ENCODE data around the gene SMIM5. TPM values are rescaled to one million over a fixed set of nuclear protein-coding genes. Genes with fewer than 3 reads are reported as not detected.

The SMIM5 gene
- total RNA-seq, 1 experiment from 2014 or later, result 0.20 TPM

- CTCF ChIA-PET, result interaction anchor here (0.7 to 1.7 kb wide), 2 partner anchors 119 to 128 kb away, joined by 4 read pairs; no protein-coding TSS in a partner anchor
- no peak overlapping the region for H3K27ac Mint-ChIP-seq (ENCODE audit: unreplicated experiment)
- H3K36me3 Mint-ChIP-seq (ENCODE audit: insufficient read depth, unreplicated experiment), result peaks cover 26% of the 10 kb centered on the region
- no TSS peak for BruUV-seq (replicated peaks)
- H3K4me1 ChIP-seq, result peaks cover 7% of the 10 kb centered on the region
- peaks cover 7% of the 10 kb centered on the region for H3K36me3 ChIP-seq (ENCODE audit: control insufficient read depth, insufficient read depth, low read length)
- H3K4me1 Mint-ChIP-seq (ENCODE audit: low read depth, unreplicated experiment), result peaks cover 4% of the 10 kb centered on the region
- POLR2A ChIA-PET, result interaction anchor here (0.6 to 0.9 kb wide), 2 partner anchors 152 to 157 kb away, joined by 3 to 4 read pairs; no protein-coding TSS in a partner anchor
- H3K9me3 Mint-ChIP-seq (ENCODE audit: unreplicated experiment), result no peaks in the 10 kb centered on the region
- TF ChIP-seq, protein P1, sequence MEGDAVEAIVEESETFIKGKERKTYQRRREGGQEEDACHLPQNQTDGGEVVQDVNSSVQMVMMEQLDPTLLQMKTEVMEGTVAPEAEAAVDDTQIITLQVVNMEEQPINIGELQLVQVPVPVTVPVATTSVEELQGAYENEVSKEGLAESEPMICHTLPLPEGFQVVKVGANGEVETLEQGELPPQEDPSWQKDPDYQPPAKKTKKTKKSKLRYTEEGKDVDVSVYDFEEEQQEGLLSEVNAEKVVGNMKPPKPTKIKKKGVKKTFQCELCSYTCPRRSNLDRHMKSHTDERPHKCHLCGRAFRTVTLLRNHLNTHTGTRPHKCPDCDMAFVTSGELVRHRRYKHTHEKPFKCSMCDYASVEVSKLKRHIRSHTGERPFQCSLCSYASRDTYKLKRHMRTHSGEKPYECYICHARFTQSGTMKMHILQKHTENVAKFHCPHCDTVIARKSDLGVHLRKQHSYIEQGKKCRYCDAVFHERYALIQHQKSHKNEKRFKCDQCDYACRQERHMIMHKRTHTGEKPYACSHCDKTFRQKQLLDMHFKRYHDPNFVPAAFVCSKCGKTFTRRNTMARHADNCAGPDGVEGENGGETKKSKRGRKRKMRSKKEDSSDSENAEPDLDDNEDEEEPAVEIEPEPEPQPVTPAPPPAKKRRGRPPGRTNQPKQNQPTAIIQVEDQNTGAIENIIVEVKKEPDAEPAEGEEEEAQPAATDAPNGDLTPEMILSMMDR (IDR thresholded peaks at IDR 0.05; ENCODE audit: insufficient read depth in 1 of 2, low read depth in 1 of 2, low read length in 1 of 2, severe bottlenecking in 1 of 2, unreplicated experiment in 1 of 2), result no peak
- intact Hi-C loops (cut with micrococcal nuclease; ENCODE audit: unreplicated experiment), result no loop called here
- no peak for DNase-seq
- H3K27me3 Mint-ChIP-seq (ENCODE audit: insufficient read depth, unreplicated experiment), result no peaks in the 10 kb centered on the region
- no peaks in the 10 kb centered on the region for H3K9me3 ChIP-seq
- no peaks in the 10 kb centered on the region for H3K27me3 ChIP-seq (replicated peaks; ENCODE audit: control insufficient read depth, insufficient read depth, low read length)
- H3K4me3 Mint-ChIP-seq (ENCODE audit: unreplicated experiment), result no peak overlapping the region
- H3K4me3 ChIP-seq (ENCODE audit: low read depth, low read length), result no peak overlapping the region
Measured at GRCh38 chr17:75628425-75628824, 4.8 kb upstream of the SMIM5 start.

GRCh38 chr17:75629157-75629556, 4.1 kb upstream of the SMIM5 start:
- no peak overlapping the region for H3K4me3 ChIP-seq (ENCODE audit: low read depth, low read length)

DNA sequence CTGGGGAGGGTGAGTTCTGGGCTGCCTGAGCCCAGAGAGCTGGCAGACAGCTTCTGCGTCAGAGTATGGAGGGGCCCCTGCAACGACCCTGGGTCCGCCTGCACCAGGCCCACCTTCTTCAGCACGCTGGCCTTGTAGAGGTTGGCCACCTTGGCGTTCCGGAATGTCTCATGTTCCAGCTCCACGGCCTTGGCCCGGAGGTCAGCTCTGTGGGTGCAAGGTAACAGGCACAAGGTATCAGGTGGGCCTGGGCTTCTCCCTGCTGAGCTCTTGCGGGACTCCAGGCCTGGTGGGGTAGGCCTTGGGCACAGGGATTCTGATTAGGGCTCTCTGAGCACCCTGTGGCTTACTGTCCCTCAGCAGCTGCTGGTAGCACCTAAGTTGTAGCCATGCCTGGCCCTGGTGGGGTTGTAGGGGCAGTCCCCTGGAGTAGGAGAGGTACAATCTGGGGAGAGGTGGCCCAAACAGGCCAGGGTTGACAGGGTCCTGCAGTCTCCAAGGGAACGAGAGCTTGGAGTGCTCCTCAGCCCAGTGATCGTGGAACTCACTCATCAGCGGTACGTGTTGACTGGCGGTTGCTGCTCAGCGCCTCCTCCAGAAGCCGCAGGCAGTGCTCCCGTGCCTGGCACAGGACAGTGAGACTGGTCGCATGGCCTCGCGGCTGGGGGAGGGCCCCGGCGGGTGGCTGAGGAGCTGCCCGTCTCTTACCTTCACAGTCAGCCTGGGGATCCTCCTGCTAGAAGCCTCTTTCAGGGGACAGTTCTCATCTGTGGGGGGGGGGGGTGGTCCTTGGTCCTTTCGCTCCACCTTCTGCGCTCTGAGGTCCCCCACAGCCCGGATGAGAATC, 2.9 kb upstream of the SMIM5 start:
- Histone ChIP-seq H3K27me3 (replicated peaks; ENCODE audit: control insufficient read depth, insufficient read depth, low read length) (no peaks in the 10 kb centered on the region), H3K4me1 (peaks cover 19% of the 10 kb centered on the region), H3K4me3 (ENCODE audit: low read depth, low read length) (no peak overlapping the region), H3K9me3 (no peaks in the 10 kb centered on the region), H3K36me3 (ENCODE audit: control insufficient read depth, insufficient read depth, low read length) (peaks cover 7% of the 10 kb centered on the region)
- H3K36me3 Mint-ChIP-seq (ENCODE audit: insufficient read depth, unreplicated experiment), result peaks cover 21% of the 10 kb centered on the region
- TF ChIP-seq, protein P1 (IDR thresholded peaks at IDR 0.05; ENCODE audit: insufficient read depth in 1 of 2, low read depth in 1 of 2, low read length in 1 of 2, severe bottlenecking in 1 of 2, unreplicated experiment in 1 of 2), result no peak
- ChIA-PET CTCF (interaction anchor here (0.6 to 1.7 kb wide), 7 partner anchors 11 to 120 kb away, joined by 3 to 7 read pairs (median 5); no protein-coding TSS in a partner anchor), POLR2A (no interaction called here)
- no peaks in the 10 kb centered on the region for H3K27me3 Mint-ChIP-seq (ENCODE audit: insufficient read depth, unreplicated experiment)
- intact Hi-C loops (cut with micrococcal nuclease; ENCODE audit: unreplicated experiment), result no loop called here
- no peak overlapping the region for H3K4me3 Mint-ChIP-seq (ENCODE audit: unreplicated experiment)
- no peak overlapping the region for H3K27ac Mint-ChIP-seq (ENCODE audit: unreplicated experiment)
- no peak for DNase-seq
- H3K9me3 Mint-ChIP-seq (ENCODE audit: unreplicated experiment), result no peaks in the 10 kb centered on the region
- BruUV-seq (replicated peaks), result no TSS peak
- H3K4me1 Mint-ChIP-seq (ENCODE audit: low read depth, unreplicated experiment), result peaks cover 9% of the 10 kb centered on the region

More at GRCh38 chr17:75629157-75629556, 4.1 kb upstream of the SMIM5 start:
- Mint-ChIP-seq H3K4me3 (ENCODE audit: unreplicated experiment) (no peak overlapping the region), H3K27me3 (ENCODE audit: insufficient read depth, unreplicated experiment) (no peaks in the 10 kb centered on the region), H3K36me3 (ENCODE audit: insufficient read depth, unreplicated experiment) (peaks cover 25% of the 10 kb centered on the region), H3K9me3 (ENCODE audit: unreplicated experiment) (no peaks in the 10 kb centered on the region), H3K27ac (ENCODE audit: unreplicated experiment) (no peak overlapping the region), H3K4me1 (ENCODE audit: low read depth, unreplicated experiment) (peaks cover 9% of the 10 kb centered on the region)
- TF ChIP-seq, protein P1 (IDR thresholded peaks at IDR 0.05; ENCODE audit: insufficient read depth in 1 of 2, low read depth in 1 of 2, low read length in 1 of 2, severe bottlenecking in 1 of 2, unreplicated experiment in 1 of 2), result no peak
- ChIA-PET CTCF (interaction anchor here (1.5 to 1.7 kb wide), 3 partner anchors 24 to 118 kb away, joined by 4 to 7 read pairs (median 5); no protein-coding TSS in a partner anchor), POLR2A (no interaction called here)
- intact Hi-C loops (cut with micrococcal nuclease; ENCODE audit: unreplicated experiment), result no loop called here
- H3K27me3 ChIP-seq (replicated peaks; ENCODE audit: control insufficient read depth, insufficient read depth, low read length), result no peaks in the 10 kb centered on the region
- DNase-seq, result no peak
- H3K4me1 ChIP-seq, result peaks cover 15% of the 10 kb centered on the region
- no TSS peak for BruUV-seq (replicated peaks)
- no peaks in the 10 kb centered on the region for H3K9me3 ChIP-seq
- H3K36me3 ChIP-seq (ENCODE audit: control insufficient read depth, insufficient read depth, low read length), result peaks cover 7% of the 10 kb centered on the region
